Fibroblast of skin of left quadriceps (primary cell): Measurements from ENCODE around the gene LMAN2L.

Experiments
- DNase-seq, 2 experiments: peaks; one replicate each; pipeline ENCODE4 v3.0.0-alpha.2; 2013; ENCODE audit warnings: low read depth in 2 of 2

LMAN2L gene

GRCh38 chr2:96739633-96740428 is at the start of gene LMAN2L:
LMAN2L (minus strand) TSS chr2:96740064; CDS start chr2:96740040, 24 bp downstream.
- DNase-seq, result peak; percentile 91 to 92

DNA sequence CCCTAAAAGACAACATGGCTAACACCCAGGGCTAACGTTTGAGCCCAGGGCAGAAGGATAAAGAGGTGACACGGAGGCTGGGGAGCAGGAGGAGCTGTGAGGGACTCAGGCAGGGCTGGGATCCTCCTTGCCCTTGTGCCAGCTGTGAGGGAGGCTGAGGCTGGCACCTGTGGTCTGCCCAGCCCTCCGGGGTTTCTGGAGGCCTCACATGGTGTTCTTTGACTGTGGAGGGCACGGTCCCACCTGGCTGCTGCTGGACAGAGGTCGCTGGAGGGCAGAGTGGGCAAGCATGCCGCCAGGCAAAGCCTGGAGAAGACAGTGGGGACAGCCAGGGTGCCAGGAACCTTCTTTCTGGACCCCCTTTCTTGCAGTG is 49.4 kb upstream of the LMAN2L start:
- DNase-seq, result no peak

- DNase-seq, result no peak
Observed at GRCh38 chr2:96788442-96789244, 48.8 kb upstream of the LMAN2L start.

DNA sequence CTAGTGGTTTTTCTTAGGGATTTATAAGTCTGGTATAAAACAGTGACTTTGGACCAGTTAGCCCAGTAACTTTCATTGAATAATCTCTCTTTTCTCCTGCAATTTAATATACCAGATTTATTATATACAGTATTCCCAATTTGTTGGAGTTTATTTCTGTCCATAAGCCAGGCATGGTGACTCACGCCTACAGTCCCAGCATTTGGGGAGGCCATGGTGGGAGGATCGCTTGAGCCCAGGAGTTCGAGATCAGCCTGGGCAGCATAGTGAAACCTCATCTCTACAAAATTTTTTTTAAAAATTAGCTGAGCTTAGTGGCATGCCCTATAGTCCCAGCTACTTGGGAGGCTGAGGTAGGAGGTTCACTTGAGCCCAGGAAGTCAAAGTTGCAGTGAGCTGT is 47.5 kb upstream of the LMAN2L start:
- no peak for DNase-seq

- no peak for DNase-seq
Observed at GRCh38 chr2:96783388-96783787, 43.5 kb upstream of the LMAN2L start.

GRCh38 chr2:96775160-96775559 is 35.3 kb upstream of the LMAN2L start:
- DNase-seq, result no peak

DNA sequence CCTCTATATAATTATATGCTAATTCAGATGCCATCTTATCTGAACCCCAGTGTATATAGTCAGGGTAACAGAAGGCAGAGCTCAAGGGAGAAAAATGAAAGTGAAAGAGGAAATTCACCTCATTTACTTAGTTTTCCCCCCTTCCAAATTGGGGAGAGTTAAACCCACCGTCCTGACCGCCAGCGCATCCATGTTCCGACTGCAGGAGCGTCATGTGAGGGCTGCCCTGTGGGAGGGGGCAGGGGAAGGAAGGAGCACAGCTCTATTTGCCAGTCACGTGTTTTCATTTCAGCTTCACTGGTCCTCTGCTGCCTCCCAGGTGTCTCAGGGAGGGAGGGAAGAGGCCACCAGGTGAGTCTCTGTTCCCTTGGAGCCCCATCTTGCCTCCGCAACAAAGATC is 34.1 kb upstream of the LMAN2L start:
- DNase-seq, result no peak

DNA sequence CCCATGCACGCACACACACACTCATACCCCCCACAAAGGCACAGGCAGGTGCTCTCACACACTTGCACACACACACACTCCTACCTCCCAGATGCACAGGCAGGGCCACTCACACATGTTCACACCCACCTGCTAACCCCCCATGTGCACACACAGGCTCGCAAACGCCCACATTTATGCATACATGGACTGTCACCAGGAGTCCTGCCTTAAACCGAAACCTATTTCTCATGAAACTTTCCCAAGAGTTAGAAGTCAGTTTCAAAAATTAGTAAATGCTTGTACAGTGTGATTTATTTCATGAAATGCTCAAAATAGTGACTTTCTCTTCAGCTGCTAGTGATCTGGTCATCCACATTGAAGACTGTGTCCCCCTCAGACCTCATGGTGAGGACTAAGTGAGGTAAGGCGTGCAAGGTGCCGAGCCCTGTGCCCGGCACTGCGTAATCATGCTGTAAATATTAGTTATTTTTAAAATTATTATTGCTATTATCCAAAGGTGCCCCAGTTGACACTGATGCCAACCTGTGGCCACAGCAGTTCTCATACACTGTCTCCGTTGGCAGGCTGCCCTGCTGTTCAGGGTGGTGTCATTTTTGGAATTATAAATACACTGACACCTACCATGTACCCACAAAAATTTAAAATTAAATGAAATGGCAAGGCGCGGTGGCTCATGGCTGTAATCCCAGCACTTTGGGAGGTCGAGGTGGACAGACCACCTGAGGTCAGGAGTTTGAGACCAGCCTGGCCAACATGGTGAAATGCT is 33.2 kb upstream of the LMAN2L start:
- DNase-seq, result no peak

- no peak for DNase-seq
Observed at GRCh38 chr2:96771796-96772618, 32.1 kb upstream of the LMAN2L start.

GRCh38 chr2:96770442-96771202 is 30.8 kb upstream of the LMAN2L start:
- DNase-seq, result no peak

- DNase-seq, result no peak
Observed at GRCh38 chr2:96769814-96770213, 29.9 kb upstream of the LMAN2L start.

- no peak for DNase-seq
Observed at GRCh38 chr2:96768083-96768561, 28.3 kb upstream of the LMAN2L start.

- DNase-seq, result no peak
Observed at GRCh38 chr2:96767135-96767871, 27.4 kb upstream of the LMAN2L start.

DNA sequence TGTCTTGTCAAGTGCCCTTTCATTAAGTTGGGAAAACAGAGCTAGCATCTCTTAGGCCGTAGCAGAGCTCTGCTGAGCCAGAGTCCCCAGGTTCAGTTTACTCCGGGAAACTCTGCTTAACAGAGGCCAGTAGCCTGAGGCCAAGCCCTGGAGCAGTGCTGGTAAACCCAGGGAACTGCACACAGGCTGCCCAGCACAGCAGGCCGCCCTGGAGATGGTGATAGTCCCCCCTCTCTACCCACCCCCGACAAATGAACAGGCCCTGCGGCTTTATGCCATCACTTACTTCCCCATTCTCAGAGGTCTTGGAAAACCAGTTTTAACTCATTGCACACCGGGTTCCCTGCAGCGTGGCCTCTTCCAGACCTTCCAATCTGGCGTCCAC is 24.4 kb upstream of the LMAN2L start:
- no peak for DNase-seq

GRCh38 chr2:96763511-96764252 is 23.8 kb upstream of the LMAN2L start:
- no peak for DNase-seq

DNA sequence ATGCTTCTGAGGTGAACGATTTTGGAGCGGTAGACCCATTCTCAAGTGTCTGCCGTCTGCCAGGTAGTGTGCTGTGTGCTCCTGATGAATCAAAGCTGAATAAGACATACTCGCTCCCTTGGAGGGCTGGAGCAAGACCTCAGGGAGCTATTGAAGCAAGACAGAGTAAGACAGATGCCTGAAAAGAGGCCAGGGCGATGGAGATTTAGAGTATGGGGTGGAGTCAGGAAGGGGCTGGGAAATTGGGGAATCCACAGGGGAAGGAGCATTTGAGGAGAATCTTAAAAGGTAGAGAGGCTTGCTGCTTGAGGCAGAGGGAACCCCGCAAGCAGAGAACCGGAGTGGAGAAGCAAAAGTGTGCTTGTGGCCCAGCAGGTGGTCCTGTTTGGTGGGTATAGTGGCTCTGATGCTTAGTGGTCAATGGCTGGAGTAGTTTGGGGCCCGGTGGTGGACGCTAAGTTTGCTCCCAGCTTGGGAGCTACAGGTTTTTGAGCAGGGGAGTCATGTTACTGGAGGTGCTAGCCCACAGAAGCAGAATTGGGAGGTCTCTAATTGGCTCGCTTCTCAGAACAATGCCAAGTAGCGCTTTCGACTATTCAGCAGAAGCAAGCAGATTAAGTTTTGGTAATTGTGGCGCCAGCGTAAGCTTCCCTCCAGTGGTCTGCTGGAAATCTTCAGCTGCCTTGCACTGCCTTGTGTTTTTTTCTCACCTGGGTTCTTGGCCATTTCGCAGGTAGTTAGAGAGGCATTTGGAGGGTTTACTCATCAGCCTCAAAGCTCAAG is 22.9 kb upstream of the LMAN2L start:
- DNase-seq, result no peak

GRCh38 chr2:96760986-96761832 is 21.3 kb upstream of the LMAN2L start:
- no peak for DNase-seq
